HG02610 (cell line): ENCODE results near the gene PFKFB1.
A peak's percentile ranks its signal among the peaks of the same experiment; 100 is the strongest.

Experiments used
- ATAC-seq: cut with Tn5 transposase; IDR thresholded peaks from one replicate; pipeline ENCODE4 v1.9.1; 2021; ENCODE audit warnings: mild to moderate bottlenecking, moderate library complexity; ENCODE audit not compliant: unreplicated experiment

PFKFB1 gene

GRCh38 chrX:54928876-54929275 is 65.1 kb downstream of the PFKFB1 start:
- no peak for ATAC-seq

GRCh38 chrX:54926978-54927377 is 67.0 kb downstream of the PFKFB1 start:
- ATAC-seq = no peak

- no peak for ATAC-seq
Measured at GRCh38 chrX:54923376-54923775, 70.6 kb downstream of the PFKFB1 start.

DNA sequence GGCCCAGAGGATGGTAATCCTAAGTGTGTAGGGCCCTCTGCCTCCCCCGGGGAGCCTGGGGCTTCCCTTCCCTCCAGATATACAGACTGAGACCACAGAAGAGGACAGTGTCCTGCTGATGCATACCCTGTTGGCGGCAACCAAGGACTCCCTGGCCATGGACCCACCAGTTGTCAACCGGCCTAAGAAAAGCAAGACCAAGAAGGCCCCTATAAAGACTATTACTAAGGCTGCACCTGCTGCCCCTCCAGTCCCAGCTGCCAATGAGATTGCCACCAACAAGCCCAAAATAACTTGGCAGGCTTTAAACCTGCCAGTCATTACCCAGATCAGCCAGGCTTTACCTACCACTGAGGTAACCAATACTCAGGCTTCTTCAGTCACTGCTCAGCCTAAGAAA is 71.4 kb downstream of the PFKFB1 start:
- no peak for ATAC-seq

DNA sequence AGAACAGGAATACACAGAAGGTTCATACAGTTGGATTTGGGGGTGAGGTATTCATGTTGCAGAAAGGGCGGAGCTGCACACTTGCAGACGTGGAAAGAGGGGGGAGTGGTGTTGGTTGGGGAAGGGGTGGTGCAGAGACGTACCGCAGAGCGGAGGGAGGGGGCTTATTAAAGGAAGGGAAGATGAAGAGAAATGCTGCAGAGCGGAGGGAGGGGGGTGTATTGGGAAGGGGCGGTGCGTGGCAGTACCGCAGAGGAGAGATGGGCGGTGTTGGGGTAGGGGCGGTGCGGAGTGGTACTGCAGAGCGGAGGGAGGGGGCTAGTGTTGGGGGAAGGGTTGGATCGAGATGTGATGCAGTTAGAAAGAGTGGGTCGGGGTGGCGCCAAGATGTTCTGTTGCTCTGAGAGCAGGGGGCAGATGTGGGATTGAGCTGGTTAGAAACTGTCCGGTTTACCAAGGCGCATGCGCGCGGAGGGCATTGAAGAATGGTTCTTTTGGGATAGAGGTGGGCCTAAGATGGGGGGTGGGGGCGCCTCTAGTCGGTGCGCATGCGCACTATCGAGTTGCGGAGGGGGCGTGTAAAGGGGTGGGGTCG is 72.5 kb downstream of the PFKFB1 start:
- peak; percentile 45 for ATAC-seq

- ATAC-seq = no peak
Measured at GRCh38 chrX:54920610-54921426, 73.2 kb downstream of the PFKFB1 start, which contains the start of gene TRO. TRO (plus strand) TSS chrX:54920824; CDS start chrX:54922247, 1,423 bp downstream.

- no peak for ATAC-seq
Measured at GRCh38 chrX:54909941-54910340, 84.0 kb downstream of the PFKFB1 start.

- no peak for ATAC-seq
Measured at GRCh38 chrX:54894159-54894558, 99.8 kb downstream of the PFKFB1 start.

GRCh38 chrX:54891573-54891972 is 102.4 kb downstream of the PFKFB1 start:
- ATAC-seq = no peak

DNA sequence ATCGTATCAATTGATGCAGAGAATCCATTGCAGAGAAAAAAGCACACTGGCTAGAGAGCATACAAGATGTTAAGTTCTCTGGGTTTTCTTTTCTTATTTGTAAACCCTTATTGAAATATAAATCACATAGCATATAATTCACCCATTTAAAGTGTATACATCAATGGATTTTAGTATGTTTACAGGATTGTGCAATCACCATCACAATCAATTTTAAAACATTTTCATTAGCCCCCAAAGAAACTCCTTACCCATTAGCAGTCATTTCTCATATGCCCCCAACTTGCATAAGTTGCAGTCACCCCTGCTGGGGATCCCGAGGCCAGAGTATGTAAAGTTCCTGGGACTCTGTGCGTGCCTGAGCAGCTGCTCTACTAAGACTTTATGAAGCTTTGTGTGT is 108.2 kb downstream of the PFKFB1 start:
- ATAC-seq = no peak
